LNCAP (cell line): ENCODE data around the gene GPR50.

Experiments
- CTCF ChIP-seq: fragments of 450-650 bp; IDR thresholded peaks from 2 replicates; pipeline ENCODE4 v1.5.1; 2017; ENCODE audit warnings: mild to moderate bottlenecking

Gene GPR50

GRCh38 chrX:151167791-151168345, 8.5 kb upstream of the GPR50 start:
- TF ChIP-seq CTCF, result no peak

DNA sequence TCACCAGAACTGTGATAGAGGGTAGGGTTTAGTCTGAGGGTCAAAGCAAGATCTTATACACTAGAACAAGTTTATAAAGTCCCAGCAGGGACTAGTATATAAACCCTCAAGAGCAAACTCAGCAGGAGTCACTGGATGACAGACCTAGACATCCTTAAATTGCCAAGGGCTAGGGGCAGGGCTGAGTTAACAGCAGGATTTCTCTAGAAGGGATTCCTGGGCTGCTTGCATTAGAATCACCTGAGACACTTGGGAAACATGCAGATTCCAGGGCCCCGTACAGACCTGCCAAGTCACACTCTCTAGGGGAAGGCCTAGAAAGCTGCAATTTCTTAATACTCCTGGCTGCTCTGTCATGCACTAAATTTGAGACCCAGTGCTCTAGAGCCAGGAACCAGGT, 6.6 kb upstream of the GPR50 start:
- TF ChIP-seq CTCF, result no peak

DNA sequence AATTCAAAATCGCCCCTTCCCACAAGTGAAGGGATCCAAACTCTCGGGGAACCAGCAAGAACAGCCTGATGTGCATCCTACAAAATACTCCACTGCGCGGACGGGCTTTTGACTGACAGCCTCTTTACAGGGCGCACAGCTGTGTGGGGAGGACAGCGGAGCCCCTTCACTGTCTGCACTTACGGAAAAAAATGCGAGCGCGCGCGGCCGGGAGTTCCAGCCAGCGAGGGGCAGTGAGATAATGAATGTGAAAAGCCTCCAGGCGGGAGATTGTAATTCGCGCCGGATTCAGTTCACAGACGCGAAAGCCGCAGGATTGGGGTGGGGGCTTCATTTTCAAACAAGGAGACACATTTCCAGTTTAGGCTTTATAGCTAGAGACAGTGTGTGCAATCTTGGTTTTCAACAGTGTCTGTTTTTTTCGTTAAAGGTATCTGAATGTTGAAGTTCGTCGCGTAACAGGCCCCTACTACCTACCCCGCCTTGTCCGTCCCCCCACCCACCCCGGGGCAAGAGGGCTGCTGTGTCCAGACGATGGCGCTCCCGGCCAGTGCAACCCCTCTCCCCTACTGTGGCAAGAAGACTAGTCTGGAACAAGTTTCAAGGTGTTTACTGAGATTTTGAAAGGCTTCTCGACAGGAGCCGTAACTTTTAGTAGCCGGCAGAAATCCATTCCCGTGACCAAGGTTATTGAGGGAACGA, 1.7 kb upstream of the GPR50 start:
- TF ChIP-seq CTCF, result no peak

- no peak for TF ChIP-seq CTCF
Observed at GRCh38 chrX:151175283-151176062, 911 bp upstream of the GPR50 start.

GRCh38 chrX:151177141-151178027, 1.0 kb downstream of the GPR50 start:
- no peak for TF ChIP-seq CTCF

- no peak for TF ChIP-seq CTCF
Observed at GRCh38 chrX:151178746-151179145, 2.4 kb downstream of the GPR50 start.

GRCh38 chrX:151180400-151180799, 4.0 kb downstream of the GPR50 start:
- TF ChIP-seq CTCF, result no peak
